H7 (cell line): ENCODE results near the gene SLC35F2. TPM values are rescaled to one million over a fixed set of nuclear protein-coding genes. Genes with fewer than 3 reads are reported as not detected.
"Not testable (repeated sequence)": the region's sequence is repeated elsewhere in the genome, so short reads cannot be mapped to it uniquely, and the experiment has no call there.

ENCODE experiments used
- DNase-seq: peaks from one replicate; pipeline ENCODE4 v3.0.0; 2012
- H3K27me3 ChIP-seq: 2 replicates; pipeline ENCODE4 v1.6.0; 2011; ENCODE audit warnings: mild to moderate bottlenecking, low read length; ENCODE audit not compliant: control insufficient read depth, insufficient read depth
- H3K36me3 ChIP-seq: replicated peaks from 2 replicates; pipeline ENCODE4 v1.5.1; 2011; ENCODE audit warnings: low read length; ENCODE audit not compliant: control insufficient read depth, insufficient read depth
- H3K4me3 ChIP-seq: 2 replicates; pipeline ENCODE4 v1.5.1; 2011; ENCODE audit warnings: low read depth, mild to moderate bottlenecking, control low read depth, low read length, moderate library complexity; ENCODE audit not compliant: insufficient read depth
- total RNA-seq: library from RNA; depleted of rRNA; stranded (reverse); fragments of >200 nt; shearing (Covaris generic); gene quantifications from 2 replicates; pipeline ENCODE4 v1.2.3, GENCODE V29; 2014

SLC35F2 gene
- total RNA-seq, 1 experiment from 2014 or later, result 28.3 TPM

DNA sequence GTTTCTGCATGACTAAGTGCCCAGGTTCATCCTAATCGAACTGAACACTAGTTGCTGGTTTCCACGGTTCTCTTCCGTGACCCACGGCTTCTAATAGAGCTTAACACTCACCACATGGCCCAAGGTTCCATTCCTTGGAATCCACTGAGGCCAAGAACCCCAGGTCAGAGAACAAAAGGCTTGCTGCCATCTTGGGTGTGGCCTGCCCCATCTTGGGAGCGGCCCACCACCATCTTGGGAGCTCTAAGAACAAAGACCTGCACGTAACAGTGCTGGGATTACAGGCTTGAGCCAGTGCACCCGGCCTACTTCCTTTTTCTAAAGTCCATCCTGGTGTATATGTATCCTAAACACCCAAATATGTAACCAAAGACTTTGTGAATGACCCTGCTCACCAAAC, 68.8 kb downstream of the SLC35F2 start:
- no peak for DNase-seq
- H3K4me3 ChIP-seq, result no peak overlapping the region
- H3K27me3 ChIP-seq, result no peaks in the 10 kb centered on the region
- no peaks in the 10 kb centered on the region; the same call in 1 of the 2 replicates for H3K36me3 ChIP-seq

DNA sequence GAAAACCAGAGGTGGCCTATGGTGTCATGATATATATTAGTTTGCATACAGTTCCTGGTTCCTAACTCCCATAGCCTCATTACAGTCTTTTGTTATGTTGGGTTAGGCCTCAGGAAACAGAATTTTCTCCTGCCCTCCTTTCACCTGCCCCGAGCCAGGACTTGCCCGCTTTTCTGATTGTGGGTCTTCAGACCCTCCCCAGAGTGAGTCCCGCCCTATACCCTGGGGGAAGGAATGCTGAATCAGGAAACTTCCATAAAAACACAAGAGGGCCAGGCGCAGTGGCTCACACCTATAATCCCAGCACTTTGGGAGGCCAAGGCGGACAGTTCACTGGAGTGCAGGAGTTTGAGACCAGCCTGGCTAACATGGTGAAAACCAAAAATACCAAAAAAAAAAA, 70.9 kb downstream of the SLC35F2 start:
- Histone ChIP-seq H3K27me3 (no peaks in the 10 kb centered on the region), H3K36me3 (no peaks in the 10 kb centered on the region), H3K4me3 (no peak overlapping the region)
- DNase-seq, result no peak

DNA sequence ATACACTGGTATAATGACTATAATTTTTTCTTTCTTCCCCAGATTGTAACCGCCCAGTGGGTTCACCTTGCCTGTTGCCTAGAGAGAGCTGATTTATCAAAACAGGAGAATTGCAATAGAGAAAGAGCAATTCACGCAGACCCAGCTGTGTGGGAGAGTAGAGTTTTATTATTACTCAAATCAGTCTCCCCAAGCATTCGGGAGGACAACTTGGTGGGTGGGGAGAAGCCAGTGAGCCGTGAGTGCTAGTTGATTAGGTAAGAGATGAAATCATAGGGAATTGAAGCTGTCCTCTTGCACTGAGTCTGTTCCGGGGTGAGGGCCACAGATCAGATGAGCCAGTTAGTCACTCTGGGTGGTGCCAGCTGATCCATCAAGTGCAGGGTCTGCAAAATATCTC, 73.2 kb downstream of the SLC35F2 start:
- DNase-seq, result no peak
- no peak overlapping the region for H3K4me3 ChIP-seq
- H3K27me3 ChIP-seq, result no peaks in the 10 kb centered on the region
- no peaks in the 10 kb centered on the region for H3K36me3 ChIP-seq

DNA sequence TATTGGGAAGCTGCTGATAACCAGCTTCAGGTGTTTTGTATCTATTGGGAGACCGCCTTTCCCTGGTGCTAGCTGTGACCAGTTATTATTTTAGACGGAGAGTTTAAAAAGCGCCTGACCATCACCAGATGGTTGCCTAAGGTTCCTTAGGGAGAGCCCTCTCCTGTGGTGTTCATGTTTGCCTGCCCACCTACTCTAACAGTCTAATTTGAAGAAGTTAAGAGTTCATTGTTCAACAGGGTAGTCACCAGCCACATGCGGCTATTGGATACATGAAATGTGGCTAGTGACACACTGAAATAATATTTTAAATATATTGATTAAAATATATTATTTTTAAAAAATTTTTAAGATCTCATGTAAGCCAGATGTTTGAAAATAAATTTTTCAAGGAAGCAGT, 75.5 kb downstream of the SLC35F2 start:
- Histone ChIP-seq H3K4me3 (no peak overlapping the region), H3K36me3 (no peaks in the 10 kb centered on the region), H3K27me3 (no peaks in the 10 kb centered on the region)
- DNase-seq, result no peak

DNA sequence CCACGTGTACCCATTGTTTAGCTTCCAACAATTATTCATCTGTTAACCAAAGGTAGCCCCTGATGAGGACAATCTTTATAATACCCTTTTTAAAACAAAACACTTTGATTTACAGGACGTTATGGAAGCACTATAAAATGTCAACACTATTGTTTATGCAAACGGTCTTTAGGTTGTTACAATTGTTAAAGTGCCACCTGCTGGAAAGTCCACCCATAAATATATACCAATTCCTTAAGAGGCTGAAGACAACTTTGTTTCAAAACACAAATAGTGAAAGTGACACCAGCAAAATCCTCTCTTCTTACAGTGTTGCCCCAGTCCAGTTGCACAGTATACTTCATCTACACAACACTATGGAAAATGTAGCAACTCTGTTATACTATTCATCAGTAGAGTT, 77.8 kb downstream of the SLC35F2 start:
- Histone ChIP-seq H3K36me3 (no peaks in the 10 kb centered on the region), H3K27me3 (no peaks in the 10 kb centered on the region), H3K4me3 (no peak overlapping the region)
- DNase-seq, result no peak

DNA sequence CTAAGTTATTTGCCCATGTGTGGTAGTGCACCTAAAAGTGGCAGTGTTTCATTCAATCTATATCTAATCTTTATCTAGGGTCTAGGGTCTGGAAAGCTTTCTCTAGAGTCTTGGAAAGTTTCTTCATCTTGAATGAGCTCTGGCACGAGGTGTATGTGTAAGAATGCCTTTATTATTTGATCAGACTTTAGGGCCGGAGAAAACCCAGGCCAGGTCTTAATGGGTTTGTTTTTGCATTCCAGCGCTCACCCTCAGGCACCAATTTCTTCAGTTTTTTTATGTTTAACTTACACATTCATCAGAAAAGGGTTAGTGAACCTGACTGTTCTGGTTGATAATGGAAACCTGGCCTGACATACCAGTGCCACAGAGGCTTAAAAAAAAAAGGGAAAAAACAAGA, 78.5 kb downstream of the SLC35F2 start:
- no peak for DNase-seq
- no peak overlapping the region for H3K4me3 ChIP-seq
- no peaks in the 10 kb centered on the region for H3K36me3 ChIP-seq
- H3K27me3 ChIP-seq, result no peaks in the 10 kb centered on the region

DNA sequence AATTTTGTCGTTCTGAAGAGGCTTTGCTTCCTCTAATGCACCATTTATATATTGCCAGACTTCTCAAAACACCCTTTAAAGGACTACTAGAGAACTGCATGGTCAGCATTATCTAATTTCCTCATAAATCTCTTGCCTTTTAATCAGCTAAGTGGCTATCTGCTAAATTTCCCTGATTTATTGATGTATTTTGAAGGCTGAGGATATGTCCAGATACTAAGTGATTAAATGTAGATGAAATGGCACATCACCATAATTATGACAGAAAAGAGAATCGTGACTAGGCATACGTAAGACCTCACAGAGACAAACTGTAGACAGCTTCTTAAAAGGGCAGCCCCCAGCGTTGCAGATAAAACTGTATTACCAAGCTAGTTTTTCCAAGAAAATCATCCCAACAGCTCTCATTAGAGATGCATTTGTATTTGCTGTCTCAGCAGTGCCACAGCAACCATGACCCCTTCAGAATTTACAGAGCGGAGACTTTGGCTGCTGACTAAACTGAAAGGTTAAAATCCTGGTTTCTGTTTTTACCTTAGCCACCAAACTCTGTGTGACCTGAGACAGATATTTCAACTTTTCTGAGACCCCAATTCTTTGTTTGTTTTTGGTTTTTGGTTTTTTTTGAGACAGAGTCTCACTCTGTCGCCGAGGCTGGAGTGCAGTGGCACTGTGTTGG, 79.6 kb downstream of the SLC35F2 start:
- no peaks in the 10 kb centered on the region for H3K36me3 ChIP-seq
- no peaks in the 10 kb centered on the region for H3K27me3 ChIP-seq
- no peak for DNase-seq
- H3K4me3 ChIP-seq, result no peak overlapping the region

DNA sequence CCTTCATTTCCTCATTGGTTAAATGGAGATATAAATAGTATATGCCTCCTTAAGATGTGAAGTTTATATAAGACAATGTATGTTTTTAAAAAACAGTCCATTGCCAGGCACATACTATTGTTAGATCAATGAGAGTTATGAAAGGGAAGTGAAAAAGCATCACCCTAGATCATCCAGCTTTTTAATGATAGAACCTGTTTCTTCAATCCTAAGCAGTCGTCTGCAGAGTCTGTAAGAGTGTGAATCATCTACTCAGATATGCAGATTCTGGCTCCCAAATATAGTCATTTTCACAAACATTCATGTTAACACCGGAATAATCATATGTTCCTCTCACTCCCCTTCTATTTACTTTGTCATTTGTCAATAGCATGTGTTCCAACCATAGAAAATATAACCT, 81.5 kb downstream of the SLC35F2 start:
- no peaks in the 10 kb centered on the region for H3K36me3 ChIP-seq

DNA sequence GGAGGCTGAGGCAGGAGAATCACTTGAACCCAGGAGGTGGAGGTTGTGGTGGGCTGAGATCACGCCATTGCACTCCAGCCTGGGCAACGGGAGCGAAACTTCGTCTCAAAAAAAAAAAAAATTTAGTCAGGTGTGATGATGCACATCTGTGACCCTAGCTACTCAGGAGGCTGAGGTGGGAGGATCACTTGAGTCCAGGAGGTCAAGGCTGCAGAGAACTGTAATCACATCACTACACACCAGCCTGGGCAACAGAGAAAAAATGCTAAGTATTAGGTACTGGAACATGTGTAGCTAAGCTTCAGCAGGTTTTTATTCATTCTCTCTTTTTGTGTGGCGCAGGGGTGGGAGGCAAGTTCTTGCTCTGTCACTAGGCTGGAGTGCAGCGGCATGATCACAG, 82.5 kb downstream of the SLC35F2 start:
- Histone ChIP-seq H3K36me3 (no peaks in the 10 kb centered on the region), H3K4me3 (no peak overlapping the region), H3K27me3 (no peaks in the 10 kb centered on the region)
- no peak for DNase-seq

More for the DNA sequence above, 81.5 kb downstream of the SLC35F2 start:
- DNase-seq, result no peak
- H3K27me3 ChIP-seq, result no peaks in the 10 kb centered on the region
- no peak overlapping the region for H3K4me3 ChIP-seq

DNA sequence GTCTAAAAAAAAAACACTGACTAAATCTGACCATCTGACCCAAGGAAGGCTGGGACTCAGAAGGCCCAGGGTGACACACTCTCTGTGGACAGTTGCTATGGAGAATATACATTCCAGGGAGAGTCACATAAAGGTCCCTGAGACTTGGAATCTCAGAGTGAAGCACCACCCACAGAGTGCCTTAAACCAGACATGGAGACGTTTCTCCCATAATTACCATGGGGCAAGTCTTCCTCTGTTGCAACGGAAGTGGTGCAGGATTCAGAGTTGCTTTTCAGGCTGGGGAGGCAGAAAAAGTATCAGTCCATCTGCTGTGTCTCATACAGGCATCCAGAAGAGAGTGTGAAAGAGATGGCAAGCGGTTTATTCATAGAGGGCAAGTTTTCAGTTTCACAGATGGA, 88.0 kb downstream of the SLC35F2 start:
- Histone ChIP-seq H3K36me3 (no peaks in the 10 kb centered on the region), H3K27me3 (no peaks in the 10 kb centered on the region), H3K4me3 (no peak overlapping the region)
- no peak for DNase-seq

DNA sequence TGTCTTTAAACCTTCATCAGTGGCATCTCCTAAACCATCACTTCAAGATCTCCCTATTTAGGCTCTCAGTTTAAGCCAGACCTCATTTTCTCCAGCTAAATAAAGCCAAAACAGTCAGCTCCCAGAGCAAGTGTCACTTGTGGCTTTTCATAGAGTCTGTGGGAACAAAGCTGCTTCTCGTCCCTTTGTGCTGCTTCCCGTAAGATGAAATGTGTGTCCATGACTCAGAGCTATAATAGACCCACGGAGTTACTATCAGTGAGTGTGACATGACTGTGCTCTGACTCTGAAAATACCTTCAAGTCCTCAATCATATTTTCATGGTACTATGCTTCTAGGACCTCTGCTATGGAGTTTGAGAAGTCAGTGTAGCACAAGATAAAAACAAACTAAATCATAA, 89.4 kb downstream of the SLC35F2 start:
- H3K36me3 ChIP-seq, result no peaks in the 10 kb centered on the region
- no peak overlapping the region for H3K4me3 ChIP-seq
- no peaks in the 10 kb centered on the region for H3K27me3 ChIP-seq
- no peak for DNase-seq

DNA sequence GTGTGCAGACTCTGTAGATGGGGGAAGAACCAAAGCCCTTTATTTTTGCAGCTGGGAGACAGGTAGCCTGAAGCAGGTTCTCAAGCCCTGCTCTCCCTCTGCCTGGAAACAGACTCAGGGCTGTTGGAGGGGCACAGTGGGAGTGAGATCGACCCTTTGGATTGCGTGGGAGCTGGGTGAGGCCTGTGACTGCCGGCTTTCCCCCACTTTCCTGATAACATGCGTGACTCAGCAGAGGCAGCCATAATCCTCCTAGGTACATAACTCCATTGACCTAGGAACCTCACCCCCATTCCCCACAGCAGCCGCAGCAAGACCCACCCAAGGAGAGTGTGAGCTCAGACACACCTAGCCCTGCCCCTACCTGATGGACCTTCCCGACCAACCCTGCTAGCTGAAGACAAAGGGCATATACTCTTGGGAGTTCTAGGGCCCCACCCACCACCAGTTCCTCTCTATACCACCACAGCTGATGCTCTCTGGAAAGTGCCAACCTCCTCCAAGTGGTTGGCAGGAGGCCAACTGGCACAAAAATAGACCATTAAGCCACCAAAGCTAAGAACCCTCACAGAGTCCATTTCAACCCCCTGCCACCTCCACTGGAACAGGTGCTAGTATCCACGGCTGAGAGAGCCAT, 99.8 kb downstream of the SLC35F2 start:
- H3K27me3 ChIP-seq, H3K4me3 ChIP-seq, DNase-seq, H3K36me3 ChIP-seq: not testable (repeated sequence)

DNA sequence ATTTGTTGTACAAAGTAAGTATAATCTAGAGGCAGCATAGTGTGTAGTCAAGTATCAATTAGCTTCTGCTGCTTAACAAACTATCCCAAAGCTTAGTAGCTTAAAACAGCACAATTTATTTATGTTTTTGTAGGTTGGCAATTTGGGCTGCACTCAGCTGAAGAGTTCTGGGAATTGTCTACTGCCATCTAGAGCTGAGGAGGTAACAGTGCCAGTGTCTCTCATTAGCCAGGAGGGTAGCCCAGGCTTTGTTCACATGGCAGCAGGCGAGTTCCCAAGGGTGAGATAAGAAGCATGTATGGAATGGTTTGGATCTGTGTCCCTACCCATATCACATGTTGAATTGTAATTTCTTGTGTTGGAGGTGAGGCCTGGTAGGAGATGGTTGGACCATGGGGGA, 100.9 kb downstream of the SLC35F2 start:
- H3K36me3 ChIP-seq, result no peaks in the 10 kb centered on the region
- no peak for DNase-seq
- H3K4me3 ChIP-seq, result no peak overlapping the region
- H3K27me3 ChIP-seq, result no peaks in the 10 kb centered on the region

DNA sequence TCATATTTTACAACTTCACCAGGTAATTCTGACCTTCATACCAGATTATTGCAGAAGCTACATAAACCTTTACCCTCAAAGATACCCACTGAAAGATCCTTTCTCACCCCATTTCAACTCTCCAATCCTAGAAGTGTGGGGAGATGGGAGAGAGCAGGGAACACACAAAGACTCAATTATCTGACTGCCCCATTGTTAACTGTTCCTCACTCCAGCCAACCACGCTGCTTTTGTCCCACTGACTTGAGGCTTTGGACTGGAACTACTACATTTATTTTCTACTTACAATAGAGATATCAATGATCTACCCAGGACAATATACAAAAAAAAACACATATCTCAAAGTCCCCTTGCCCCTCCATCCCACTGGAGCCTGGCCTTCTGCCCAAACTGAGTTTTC, 102.0 kb downstream of the SLC35F2 start:
- Histone ChIP-seq H3K4me3 (no peak overlapping the region), H3K27me3 (no peaks in the 10 kb centered on the region), H3K36me3 (no peaks in the 10 kb centered on the region)
- DNase-seq, result no peak

DNA sequence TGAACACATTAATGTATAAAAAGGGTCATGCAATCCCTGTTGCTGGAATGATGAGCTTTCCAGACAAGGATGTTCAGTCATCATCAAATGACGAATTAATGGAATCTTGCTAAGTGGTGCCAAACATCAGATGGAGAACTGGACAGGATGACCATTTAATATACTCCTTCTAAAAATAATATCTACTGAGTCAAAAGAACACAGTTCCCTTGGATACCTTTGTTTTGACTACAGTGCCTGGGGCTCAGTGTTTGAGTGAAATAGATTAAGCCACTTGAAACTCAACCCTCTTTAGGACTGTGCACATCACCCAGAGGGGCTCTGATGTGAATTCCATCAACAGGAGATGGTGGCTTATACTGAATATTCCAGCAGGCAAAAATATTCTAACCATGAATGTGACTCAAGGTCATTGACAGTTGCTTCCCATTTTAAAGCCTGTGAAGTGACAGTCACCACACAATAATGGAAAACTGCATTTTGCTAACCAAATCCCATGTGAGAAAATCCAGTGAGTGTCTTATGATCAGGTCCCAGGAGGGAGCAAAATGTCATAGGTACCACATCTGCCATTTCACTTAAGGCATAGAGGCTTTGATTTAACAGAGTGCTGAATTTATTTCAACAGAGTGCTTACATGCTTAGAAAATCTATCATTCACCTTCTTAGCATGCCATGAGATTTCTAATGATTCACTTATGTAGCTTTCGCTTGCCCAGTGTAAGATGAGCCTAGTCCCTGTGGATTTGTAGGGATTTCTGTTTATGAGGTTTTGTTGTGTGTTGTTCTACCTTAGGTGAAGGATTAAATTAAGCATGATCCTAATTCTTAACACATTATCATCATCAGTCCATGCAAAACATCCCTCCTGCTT, 105.4 kb downstream of the SLC35F2 start:
- Histone ChIP-seq H3K27me3 (no peaks in the 10 kb centered on the region), H3K4me3 (no peak overlapping the region), H3K36me3 (no peaks in the 10 kb centered on the region)
- no peak for DNase-seq
